OCI-LY3 (cell line): Measurements from ENCODE around the gene PITPNC1.

Experiments
- EZH2phosphoT487 ChIP-seq: fragments of 200-600 bp; shearing (Covaris generic); IDR thresholded peaks from 2 replicates; pipeline ENCODE4 v1.6.1; 2018; ENCODE audit warnings: antibody characterized with exemption, mixed run types, low read depth
- TF ChIP-seq, protein P1 (sequence below): fragments of 200-600, 300-600 bp; sonication (generic); IDR thresholded peaks from 2 replicates; pipeline ENCODE4 v1.5.1; 2014; ENCODE audit warnings: antibody characterized with exemption, low read length, low read depth

GRCh38 chr17:67441052-67441895 is 64.2 kb downstream of the PITPNC1 start:
- TF ChIP-seq, protein P1, sequence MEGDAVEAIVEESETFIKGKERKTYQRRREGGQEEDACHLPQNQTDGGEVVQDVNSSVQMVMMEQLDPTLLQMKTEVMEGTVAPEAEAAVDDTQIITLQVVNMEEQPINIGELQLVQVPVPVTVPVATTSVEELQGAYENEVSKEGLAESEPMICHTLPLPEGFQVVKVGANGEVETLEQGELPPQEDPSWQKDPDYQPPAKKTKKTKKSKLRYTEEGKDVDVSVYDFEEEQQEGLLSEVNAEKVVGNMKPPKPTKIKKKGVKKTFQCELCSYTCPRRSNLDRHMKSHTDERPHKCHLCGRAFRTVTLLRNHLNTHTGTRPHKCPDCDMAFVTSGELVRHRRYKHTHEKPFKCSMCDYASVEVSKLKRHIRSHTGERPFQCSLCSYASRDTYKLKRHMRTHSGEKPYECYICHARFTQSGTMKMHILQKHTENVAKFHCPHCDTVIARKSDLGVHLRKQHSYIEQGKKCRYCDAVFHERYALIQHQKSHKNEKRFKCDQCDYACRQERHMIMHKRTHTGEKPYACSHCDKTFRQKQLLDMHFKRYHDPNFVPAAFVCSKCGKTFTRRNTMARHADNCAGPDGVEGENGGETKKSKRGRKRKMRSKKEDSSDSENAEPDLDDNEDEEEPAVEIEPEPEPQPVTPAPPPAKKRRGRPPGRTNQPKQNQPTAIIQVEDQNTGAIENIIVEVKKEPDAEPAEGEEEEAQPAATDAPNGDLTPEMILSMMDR, result no peak
- TF ChIP-seq EZH2phosphoT487, result no peak
